Adrenal gland (tissue), 5 donors: ENCODE results near the gene NCKIPSD.

Experiments
- POLR2A ChIP-seq, 2 donors: fragments of 450-650 bp; IDR thresholded peaks; one replicate each; pipeline ENCODE4 v1.6.1; 2017; ENCODE audit warnings: antibody characterized with exemption in 2 of 2, mild to moderate bottlenecking in 2 of 2, moderate library complexity in 1 of 2
- TF ChIP-seq, protein P1 (sequence below), 6 experiments: fragments of 450-650 bp in 4 of 6; fragments of 200-600 bp in 2 of 6; sonication (generic) in 1 of 6; IDR thresholded peaks; 1 replicate in 5 of 6; 2 replicates in 1 of 6; pipeline versions ENCODE4 v1.5.1 to v1.8.0; 2016 to 2021; ENCODE audit warnings: antibody characterized with exemption in 6 of 6, mild to moderate bottlenecking in 2 of 6, moderate library complexity in 1 of 6
- donor health status: DM: no; HTN: no; CAD: no.

DNA sequence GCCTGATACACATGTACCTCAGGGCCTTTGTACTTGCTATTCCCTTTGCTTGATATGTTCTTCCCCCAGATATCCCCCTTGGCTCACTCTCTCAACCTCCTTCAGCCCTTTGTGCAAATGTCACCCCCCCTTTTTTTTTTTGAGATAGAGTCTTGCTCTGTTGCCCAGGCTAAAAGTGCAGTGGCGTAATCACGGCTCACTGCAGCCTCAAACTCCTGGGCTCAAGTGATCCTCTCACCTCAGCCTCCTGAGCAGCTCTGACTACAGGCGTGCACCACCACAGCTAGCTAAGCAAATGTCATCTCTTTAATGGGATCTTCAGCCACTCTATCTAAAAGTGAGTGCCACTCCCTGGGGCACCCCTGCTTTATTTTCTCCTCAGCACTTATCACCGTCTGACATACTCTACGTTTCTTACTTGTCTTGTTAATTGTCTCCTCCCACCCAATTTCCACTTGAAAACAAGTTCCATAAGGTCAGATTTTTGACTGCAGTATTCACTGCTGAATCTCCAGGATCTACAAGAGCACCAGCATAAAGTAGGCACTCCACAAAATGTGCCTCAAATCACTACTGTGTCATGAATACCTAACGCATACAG, 16.7 kb upstream of the NCKIPSD start:
- TF ChIP-seq, protein P1, sequence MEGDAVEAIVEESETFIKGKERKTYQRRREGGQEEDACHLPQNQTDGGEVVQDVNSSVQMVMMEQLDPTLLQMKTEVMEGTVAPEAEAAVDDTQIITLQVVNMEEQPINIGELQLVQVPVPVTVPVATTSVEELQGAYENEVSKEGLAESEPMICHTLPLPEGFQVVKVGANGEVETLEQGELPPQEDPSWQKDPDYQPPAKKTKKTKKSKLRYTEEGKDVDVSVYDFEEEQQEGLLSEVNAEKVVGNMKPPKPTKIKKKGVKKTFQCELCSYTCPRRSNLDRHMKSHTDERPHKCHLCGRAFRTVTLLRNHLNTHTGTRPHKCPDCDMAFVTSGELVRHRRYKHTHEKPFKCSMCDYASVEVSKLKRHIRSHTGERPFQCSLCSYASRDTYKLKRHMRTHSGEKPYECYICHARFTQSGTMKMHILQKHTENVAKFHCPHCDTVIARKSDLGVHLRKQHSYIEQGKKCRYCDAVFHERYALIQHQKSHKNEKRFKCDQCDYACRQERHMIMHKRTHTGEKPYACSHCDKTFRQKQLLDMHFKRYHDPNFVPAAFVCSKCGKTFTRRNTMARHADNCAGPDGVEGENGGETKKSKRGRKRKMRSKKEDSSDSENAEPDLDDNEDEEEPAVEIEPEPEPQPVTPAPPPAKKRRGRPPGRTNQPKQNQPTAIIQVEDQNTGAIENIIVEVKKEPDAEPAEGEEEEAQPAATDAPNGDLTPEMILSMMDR (IDR thresholded peaks at IDR 0.05), result no peak
- TF ChIP-seq POLR2A (IDR thresholded peaks at IDR 0.05), result no peak
